Caco-2 (cell line): ENCODE measurements around the gene CWH43. TPM values are rescaled to one million over a fixed set of nuclear protein-coding genes. Genes with fewer than 3 reads are reported as not detected.

Source experiments
- BruUV-seq: library from RNA; stranded (reverse); fragments of 400-500 nt; replicated peaks from 2 replicates; lab custom pipeline; 2021; lab: Mats Ljungman, UMichigan
- CTCF ChIA-PET: fragments of 300-600 bp; sonication (Branson Sonifier 250); formaldehyde crosslinking; loops from one replicate; lab custom pipeline; 2022; ENCODE audit warnings: antibody characterized with exemption; lab: Charles Lee
- POLR2A ChIA-PET: fragments of 300-600 bp; sonication (Branson Sonifier 250); formaldehyde crosslinking; loops from one replicate; lab custom pipeline; 2022; ENCODE audit warnings: antibody characterized with exemption; lab: Charles Lee
- DNase-seq, 2 experiments: peaks; one replicate each; pipeline versions ENCODE4 v3.0.0 to v3.0.0-alpha.2; 2020 to 2022
- H3K27me3 ChIP-seq: replicated peaks from 2 replicates; pipeline ENCODE4 v1.6.0; 2011; ENCODE audit warnings: low read length; ENCODE audit not compliant: control insufficient read depth, insufficient read depth
- H3K36me3 ChIP-seq: 2 replicates; pipeline ENCODE4 v1.5.1; 2011; ENCODE audit warnings: low read length; ENCODE audit not compliant: control insufficient read depth, insufficient read depth
- H3K4me1 ChIP-seq: fragments of 250-450 bp; sonication (Bioruptor Pico); 2 replicates; pipeline ENCODE4 v1.5.1; 2020; ENCODE audit warnings: mild to moderate bottlenecking
- H3K4me3 ChIP-seq: 2 replicates; pipeline ENCODE4 v1.5.1; 2011; ENCODE audit warnings: low read depth, mild to moderate bottlenecking, control low read depth, low read length
- H3K9me3 ChIP-seq: fragments of 250-450 bp; sonication (Bioruptor Pico); 2 replicates; pipeline ENCODE4 v1.5.1; 2020; ENCODE audit warnings: mild to moderate bottlenecking, moderate library complexity
- H3K27ac Mint-ChIP-seq: one replicate; pipeline ENCODE4 v1.8.0; 2022; ENCODE audit warnings: mixed read lengths; ENCODE audit not compliant: unreplicated experiment
- H3K27me3 Mint-ChIP-seq: one replicate; pipeline ENCODE4 v1.8.0; 2022; ENCODE audit warnings: mixed read lengths; ENCODE audit not compliant: insufficient read depth, unreplicated experiment
- H3K36me3 Mint-ChIP-seq: one replicate; pipeline ENCODE4 v1.8.0; 2022; ENCODE audit warnings: mild to moderate bottlenecking, mixed read lengths; ENCODE audit not compliant: insufficient read depth, unreplicated experiment
- H3K4me1 Mint-ChIP-seq: one replicate; pipeline ENCODE4 v1.8.0; 2022; ENCODE audit warnings: low read depth, mixed read lengths; ENCODE audit not compliant: unreplicated experiment
- H3K4me3 Mint-ChIP-seq: one replicate; pipeline ENCODE4 v1.8.0; 2022; ENCODE audit warnings: mild to moderate bottlenecking, moderate library complexity, mixed read lengths; ENCODE audit not compliant: unreplicated experiment
- H3K9me3 Mint-ChIP-seq: one replicate; pipeline ENCODE4 v1.8.0; 2022; ENCODE audit warnings: mixed read lengths; ENCODE audit not compliant: unreplicated experiment
- intact Hi-C: fragments of 100-400 bp; cut with micrococcal nuclease; formaldehyde crosslinking; loops from one replicate; pipeline ENCODE4 v1.10.0; 2022; ENCODE audit not compliant: unreplicated experiment
- total RNA-seq: library from RNA; stranded (reverse); gene quantifications from 2 replicates; pipeline ENCODE4 v1.2.3, GENCODE V29; 2022
- TF ChIP-seq, protein P1 (sequence below), 2 experiments: fragments of 200-600 bp in 1 of 2; IDR thresholded peaks; 1 replicate in 1 of 2; 2 replicates in 1 of 2; pipeline versions ENCODE4 v1.5.1 to v1.8.0; 2011 to 2022; ENCODE audit warnings: antibody characterized with exemption in 1 of 2, control low read depth in 1 of 2, inconsistent platforms in 1 of 2, low read depth in 1 of 2, low read length in 1 of 2, mild to moderate bottlenecking in 1 of 2, moderate library complexity in 1 of 2; ENCODE audit not compliant: insufficient read depth in 1 of 2, severe bottlenecking in 1 of 2, unreplicated experiment in 1 of 2

The CWH43 gene
- total RNA-seq, 1 experiment from 2014 or later = not detected

DNA sequence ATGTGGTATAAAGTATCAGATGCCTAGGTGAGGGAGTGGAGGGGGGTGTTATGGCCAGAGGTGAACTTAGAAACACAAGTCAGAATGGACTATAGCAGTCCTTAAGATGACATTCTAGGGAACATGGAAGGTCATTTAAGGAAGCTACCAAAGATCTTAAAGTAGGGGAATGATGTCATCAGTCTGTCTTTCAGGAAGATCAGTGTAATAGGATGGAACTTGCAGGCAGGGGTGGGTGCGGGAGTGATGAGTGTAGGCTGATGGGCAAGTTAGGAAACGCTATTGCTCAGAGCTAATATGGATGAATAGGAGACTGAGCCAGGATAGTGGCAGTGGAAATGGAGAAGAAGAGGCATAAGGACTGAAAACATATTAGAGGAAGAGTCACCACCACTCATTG, 27.5 kb upstream of the CWH43 start:
- TF ChIP-seq, protein P1, sequence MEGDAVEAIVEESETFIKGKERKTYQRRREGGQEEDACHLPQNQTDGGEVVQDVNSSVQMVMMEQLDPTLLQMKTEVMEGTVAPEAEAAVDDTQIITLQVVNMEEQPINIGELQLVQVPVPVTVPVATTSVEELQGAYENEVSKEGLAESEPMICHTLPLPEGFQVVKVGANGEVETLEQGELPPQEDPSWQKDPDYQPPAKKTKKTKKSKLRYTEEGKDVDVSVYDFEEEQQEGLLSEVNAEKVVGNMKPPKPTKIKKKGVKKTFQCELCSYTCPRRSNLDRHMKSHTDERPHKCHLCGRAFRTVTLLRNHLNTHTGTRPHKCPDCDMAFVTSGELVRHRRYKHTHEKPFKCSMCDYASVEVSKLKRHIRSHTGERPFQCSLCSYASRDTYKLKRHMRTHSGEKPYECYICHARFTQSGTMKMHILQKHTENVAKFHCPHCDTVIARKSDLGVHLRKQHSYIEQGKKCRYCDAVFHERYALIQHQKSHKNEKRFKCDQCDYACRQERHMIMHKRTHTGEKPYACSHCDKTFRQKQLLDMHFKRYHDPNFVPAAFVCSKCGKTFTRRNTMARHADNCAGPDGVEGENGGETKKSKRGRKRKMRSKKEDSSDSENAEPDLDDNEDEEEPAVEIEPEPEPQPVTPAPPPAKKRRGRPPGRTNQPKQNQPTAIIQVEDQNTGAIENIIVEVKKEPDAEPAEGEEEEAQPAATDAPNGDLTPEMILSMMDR (IDR thresholded peaks at IDR 0.05; ENCODE audit: insufficient read depth in 1 of 2, low read depth in 1 of 2, low read length in 1 of 2, severe bottlenecking in 1 of 2, unreplicated experiment in 1 of 2) = no peak
- no peaks in the 10 kb centered on the region for H3K9me3 ChIP-seq
- BruUV-seq = no TSS peak
- H3K27me3 Mint-ChIP-seq = no peaks in the 10 kb centered on the region
- POLR2A ChIA-PET = no interaction called here
- H3K4me3 ChIP-seq = no peak overlapping the region
- H3K4me1 ChIP-seq = peaks cover 16% of the 10 kb centered on the region
- DNase-seq = no peak
- CTCF ChIA-PET = no interaction called here
- peaks cover 34% of the 10 kb centered on the region for H3K4me1 Mint-ChIP-seq
- no peak overlapping the region for H3K27ac Mint-ChIP-seq
- H3K4me3 Mint-ChIP-seq = no peak overlapping the region
- no peaks in the 10 kb centered on the region for H3K36me3 Mint-ChIP-seq
- intact Hi-C loops = no loop called here
- no peaks in the 10 kb centered on the region for H3K9me3 Mint-ChIP-seq
- no peaks in the 10 kb centered on the region for H3K36me3 ChIP-seq
- no peaks in the 10 kb centered on the region for H3K27me3 ChIP-seq

DNA sequence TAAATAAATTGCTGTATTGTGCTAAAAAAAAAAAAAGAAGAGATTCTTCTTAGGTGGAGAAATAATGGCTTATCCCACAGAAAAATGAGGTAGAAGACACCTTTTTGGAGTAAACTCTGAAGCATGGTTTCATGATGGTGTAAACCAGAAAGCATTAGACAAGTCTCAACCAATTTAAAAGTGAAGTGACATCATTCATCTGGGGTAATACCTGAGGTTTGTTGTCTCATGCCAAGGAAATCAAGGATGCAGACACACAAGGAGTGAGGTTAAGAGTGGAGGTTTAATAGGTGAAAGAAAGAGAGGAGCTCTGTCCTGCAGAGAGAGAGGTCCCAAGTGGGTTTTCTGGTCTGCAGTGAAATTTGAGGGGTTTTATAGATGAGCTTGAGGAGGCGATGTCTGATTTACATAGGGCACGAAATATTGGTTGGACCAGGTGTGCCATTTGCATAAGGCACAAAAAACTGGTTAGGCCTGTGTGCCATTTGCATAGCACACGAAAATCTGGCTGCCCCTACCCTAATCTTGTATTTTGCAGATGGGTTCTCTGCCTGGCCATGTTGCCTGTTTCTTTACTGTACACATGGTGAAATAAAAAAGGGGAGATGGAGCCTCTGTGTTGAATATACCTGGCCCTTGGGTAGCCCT, 25.0 kb upstream of the CWH43 start:
- no peaks in the 10 kb centered on the region for H3K9me3 ChIP-seq
- CTCF ChIA-PET = interaction anchor here (1.1 to 1.5 kb wide), 2 partner anchors 17 to 18 kb away, joined by 4 read pairs; no protein-coding TSS in a partner anchor
- Mint-ChIP-seq H3K27me3 (no peaks in the 10 kb centered on the region), H3K4me1 (peaks cover 22% of the 10 kb centered on the region), H3K4me3 (no peak overlapping the region), H3K9me3 (no peaks in the 10 kb centered on the region), H3K36me3 (no peaks in the 10 kb centered on the region), H3K27ac (no peak overlapping the region)
- TF ChIP-seq, protein P1 (IDR thresholded peaks at IDR 0.05; ENCODE audit: insufficient read depth in 1 of 2, low read depth in 1 of 2, low read length in 1 of 2, severe bottlenecking in 1 of 2, unreplicated experiment in 1 of 2) = no peak
- no peaks in the 10 kb centered on the region for H3K27me3 ChIP-seq
- BruUV-seq = no TSS peak
- no peaks in the 10 kb centered on the region for H3K36me3 ChIP-seq
- no peak for DNase-seq
- intact Hi-C loops = loop anchor here (5.0 to 10.0 kb wide), 2 partner anchors 54 to 276 kb away; partner anchors contain the start of gene OCIAD2
- H3K4me3 ChIP-seq = no peak overlapping the region
- H3K4me1 ChIP-seq = no peaks in the 10 kb centered on the region
- POLR2A ChIA-PET = no interaction called here

DNA sequence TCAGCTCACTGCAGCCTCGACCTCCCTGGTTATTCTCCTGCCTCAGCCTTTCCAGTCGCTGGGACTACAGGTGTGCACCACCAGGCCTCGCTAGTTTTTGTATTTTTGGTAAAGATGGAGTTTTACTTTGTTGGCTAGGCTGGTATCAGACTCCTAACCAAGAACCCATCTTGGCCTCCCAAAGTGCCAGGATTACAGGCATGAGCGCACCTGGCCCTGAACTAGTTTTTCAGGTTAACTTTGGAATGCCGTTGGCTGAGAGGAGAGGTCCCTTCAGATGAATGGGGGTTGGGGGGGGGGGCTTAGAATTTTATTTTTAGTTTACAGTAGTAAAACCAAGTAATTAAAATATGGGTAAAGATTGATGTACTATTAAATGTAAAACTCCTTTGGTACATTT, 23.4 kb upstream of the CWH43 start:
- Histone ChIP-seq H3K27me3 (no peaks in the 10 kb centered on the region), H3K4me1 (no peaks in the 10 kb centered on the region), H3K4me3 (no peak overlapping the region), H3K9me3 (no peaks in the 10 kb centered on the region), H3K36me3 (no peaks in the 10 kb centered on the region)
- DNase-seq = no peak
- TF ChIP-seq, protein P1 (IDR thresholded peaks at IDR 0.05; ENCODE audit: insufficient read depth in 1 of 2, low read depth in 1 of 2, low read length in 1 of 2, severe bottlenecking in 1 of 2, unreplicated experiment in 1 of 2) = no peak
- no peak overlapping the region for H3K27ac Mint-ChIP-seq
- peaks cover 19% of the 10 kb centered on the region for H3K4me1 Mint-ChIP-seq
- intact Hi-C loops = loop anchor here (1.0 to 10.0 kb wide), 6 partner anchors 19 to 405 kb away; partner anchors contain the start of genes FRYL and OCIAD2
- no peaks in the 10 kb centered on the region for H3K27me3 Mint-ChIP-seq
- no peaks in the 10 kb centered on the region for H3K9me3 Mint-ChIP-seq
- ChIA-PET CTCF (interaction anchor here (1.5 kb wide), 1 partner anchor 18 kb away, joined by 4 read pairs; no protein-coding TSS in a partner anchor), POLR2A (no interaction called here)
- no peak overlapping the region for H3K4me3 Mint-ChIP-seq
- H3K36me3 Mint-ChIP-seq = no peaks in the 10 kb centered on the region
- no TSS peak for BruUV-seq
